ENCODE data around the gene RBM10. TPM values are rescaled to one million over a fixed set of nuclear protein-coding genes. Genes with fewer than 3 reads are reported as not detected.

RBM10 gene
- total and polyA plus RNA-seq, 4 experiments from 2014 or later = 10.7 to 53.3 (median 42.1) TPM

GRCh38 chrX:47179221-47179927, 34.4 kb downstream of the RBM10 start:
- no peaks in the 10 kb centered on the region for H3K4me1 Mint-ChIP-seq
- no peak overlapping the region for H3K4me3 Mint-ChIP-seq
- intact Hi-C loops (cut with micrococcal nuclease) = no loop called here
- H3K9me3 Mint-ChIP-seq = no peaks in the 10 kb centered on the region
- H3K27ac Mint-ChIP-seq = no peak overlapping the region
- no peak overlapping the region for H3K4me3 ChIP-seq (ENCODE audit: low read length in 2 of 2)
- no peak for DNase-seq
- H3K9me3 ChIP-seq (ENCODE audit: control insufficient read depth in 1 of 2, low read length in 2 of 2) = no peaks in the 10 kb centered on the region
- H3K36me3 Mint-ChIP-seq = peaks cover 16 to 40% of the 10 kb centered on the region in 2 donors
- no peaks in the 10 kb centered on the region for H3K4me1 ChIP-seq (ENCODE audit: insufficient read depth, low read length)
- POLR2A ChIA-PET (ENCODE audit: partially characterized antibody) = no interaction called here
- H3K27me3 Mint-ChIP-seq = no peaks in the 10 kb centered on the region
- H3K27ac ChIP-seq (ENCODE audit: low read depth, low read length) = no peak overlapping the region
- CTCF ChIA-PET (ENCODE audit: partially characterized antibody) = no interaction called here
- H3K36me3 ChIP-seq (ENCODE audit: insufficient read depth, low read length) = peaks cover 49% of the 10 kb centered on the region
- H3K27me3 ChIP-seq (ENCODE audit: insufficient read depth, low read length) = no peaks in the 10 kb centered on the region

DNA sequence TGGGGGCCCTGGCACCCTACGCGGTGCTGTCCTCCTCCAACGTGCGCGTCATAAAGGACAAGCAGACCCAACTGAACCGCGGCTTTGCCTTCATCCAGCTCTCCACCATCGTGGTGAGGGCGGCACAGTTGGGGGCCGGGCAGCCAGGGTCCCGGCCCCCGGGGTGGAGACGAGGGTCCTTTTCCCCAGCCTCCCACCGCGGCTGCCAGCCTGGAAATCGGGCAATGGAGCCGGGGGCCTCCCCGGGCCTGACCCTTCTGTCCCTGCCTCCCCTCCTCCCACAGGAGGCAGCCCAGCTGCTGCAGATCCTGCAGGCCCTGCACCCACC, 34.9 kb downstream of the RBM10 start:
- Histone ChIP-seq H3K9me3 (ENCODE audit: control insufficient read depth in 1 of 2, low read length in 2 of 2) (no peaks in the 10 kb centered on the region), H3K4me1 (ENCODE audit: insufficient read depth, low read length) (no peaks in the 10 kb centered on the region), H3K36me3 (ENCODE audit: insufficient read depth, low read length) (peaks cover 46% of the 10 kb centered on the region), H3K4me3 (ENCODE audit: low read length in 2 of 2) (no peak overlapping the region), H3K27me3 (ENCODE audit: insufficient read depth, low read length) (no peaks in the 10 kb centered on the region), H3K27ac (ENCODE audit: low read depth, low read length) (no peak overlapping the region)
- no peak for DNase-seq
- H3K27ac Mint-ChIP-seq = no peak overlapping the region
- H3K27me3 Mint-ChIP-seq = no peaks in the 10 kb centered on the region
- H3K36me3 Mint-ChIP-seq = peaks cover 16 to 42% of the 10 kb centered on the region in 2 donors
- intact Hi-C loops (cut with micrococcal nuclease) = no loop called here
- ChIA-PET CTCF (ENCODE audit: partially characterized antibody) (no interaction called here), POLR2A (ENCODE audit: partially characterized antibody) (no interaction called here)
- no peaks in the 10 kb centered on the region for H3K4me1 Mint-ChIP-seq
- H3K9me3 Mint-ChIP-seq = no peaks in the 10 kb centered on the region
- H3K4me3 Mint-ChIP-seq = no peak overlapping the region

DNA sequence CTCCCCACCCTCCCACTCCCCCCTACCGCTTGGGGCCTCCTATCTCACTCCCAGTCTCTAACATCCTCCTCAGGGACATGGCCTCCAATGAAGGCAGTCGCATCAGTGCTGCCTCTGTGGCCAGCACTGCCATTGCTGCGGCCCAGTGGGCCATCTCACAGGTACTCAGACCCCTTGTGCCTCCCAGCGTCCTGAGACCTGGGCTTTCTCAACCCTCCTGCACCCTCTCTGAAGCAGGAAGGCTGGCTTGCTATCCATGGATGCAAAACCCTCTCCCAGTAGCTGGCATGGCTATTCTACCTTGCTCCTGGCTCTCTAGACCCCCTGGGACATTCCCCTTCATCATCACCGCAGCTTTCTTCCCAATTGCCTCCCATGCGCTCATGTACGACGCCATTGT, 35.3 kb downstream of the RBM10 start:
- Histone ChIP-seq H3K36me3 (ENCODE audit: insufficient read depth, low read length) (peaks cover 41% of the 10 kb centered on the region), H3K27me3 (ENCODE audit: insufficient read depth, low read length) (no peaks in the 10 kb centered on the region), H3K4me3 (ENCODE audit: low read length in 2 of 2) (no peak overlapping the region), H3K9me3 (ENCODE audit: control insufficient read depth in 1 of 2, low read length in 2 of 2) (no peaks in the 10 kb centered on the region), H3K4me1 (ENCODE audit: insufficient read depth, low read length) (no peaks in the 10 kb centered on the region), H3K27ac (ENCODE audit: low read depth, low read length) (no peak overlapping the region)
- H3K4me1 Mint-ChIP-seq = no peaks in the 10 kb centered on the region
- ChIA-PET POLR2A (ENCODE audit: partially characterized antibody) (no interaction called here), CTCF (ENCODE audit: partially characterized antibody) (no interaction called here)
- H3K36me3 Mint-ChIP-seq = peaks cover 16 to 42% of the 10 kb centered on the region in 2 donors
- no peak for DNase-seq
- H3K4me3 Mint-ChIP-seq = no peak overlapping the region
- H3K9me3 Mint-ChIP-seq = no peaks in the 10 kb centered on the region
- peak overlapping the region in 1 of 7 donors; percentile 83 for H3K27ac Mint-ChIP-seq
- no peaks in the 10 kb centered on the region for H3K27me3 Mint-ChIP-seq
- intact Hi-C loops (cut with micrococcal nuclease) = no loop called here

DNA sequence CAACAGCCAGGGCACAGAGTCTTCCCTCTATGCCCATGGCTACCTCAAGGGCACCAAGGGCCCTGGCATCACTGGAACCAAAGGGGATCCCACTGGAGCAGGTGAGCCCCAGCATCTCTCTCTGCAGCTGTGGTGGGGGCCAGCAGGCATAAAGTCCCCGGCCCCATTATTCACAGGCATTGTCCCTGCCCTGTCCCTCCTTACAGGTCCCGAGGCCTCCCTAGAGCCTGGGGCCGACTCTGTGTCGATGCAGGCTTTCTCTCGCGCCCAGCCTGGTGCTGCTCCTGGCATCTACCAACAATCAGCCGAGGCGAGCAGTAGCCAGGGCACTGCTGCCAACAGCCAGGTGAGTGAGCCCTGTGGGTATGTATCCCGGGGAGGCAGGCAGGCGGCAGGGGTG, 36.3 kb downstream of the RBM10 start:
- H3K27me3 ChIP-seq (ENCODE audit: insufficient read depth, low read length) = no peaks in the 10 kb centered on the region
- H3K36me3 ChIP-seq (ENCODE audit: insufficient read depth, low read length) = peaks cover 35% of the 10 kb centered on the region
- H3K4me3 ChIP-seq (ENCODE audit: low read length in 2 of 2) = no peak overlapping the region
- DNase-seq = no peak
- no peaks in the 10 kb centered on the region for H3K4me1 Mint-ChIP-seq
- H3K27ac ChIP-seq (ENCODE audit: low read depth, low read length) = no peak overlapping the region
- no peaks in the 10 kb centered on the region for H3K4me1 ChIP-seq (ENCODE audit: insufficient read depth, low read length)
- no peaks in the 10 kb centered on the region for H3K9me3 Mint-ChIP-seq
- H3K36me3 Mint-ChIP-seq = peaks cover 20 to 45% of the 10 kb centered on the region in 2 donors
- POLR2A ChIA-PET (ENCODE audit: partially characterized antibody) = no interaction called here
- no peak overlapping the region for H3K4me3 Mint-ChIP-seq
- H3K27me3 Mint-ChIP-seq = no peaks in the 10 kb centered on the region
- no peak overlapping the region for H3K27ac Mint-ChIP-seq
- no peaks in the 10 kb centered on the region for H3K9me3 ChIP-seq (ENCODE audit: control insufficient read depth in 1 of 2, low read length in 2 of 2)
- CTCF ChIA-PET (ENCODE audit: partially characterized antibody) = no interaction called here
- intact Hi-C loops (cut with micrococcal nuclease) = no loop called here

GRCh38 chrX:47182106-47182700, 37.2 kb downstream of the RBM10 start:
- H3K27me3 ChIP-seq (ENCODE audit: insufficient read depth, low read length) = no peaks in the 10 kb centered on the region
- no peak overlapping the region for H3K4me3 Mint-ChIP-seq
- H3K27ac Mint-ChIP-seq = no peak overlapping the region
- no peaks in the 10 kb centered on the region for H3K9me3 ChIP-seq (ENCODE audit: control insufficient read depth in 1 of 2, low read length in 2 of 2)
- CTCF ChIA-PET (ENCODE audit: partially characterized antibody) = no interaction called here
- no peak overlapping the region for H3K4me3 ChIP-seq (ENCODE audit: low read length in 2 of 2)
- intact Hi-C loops (cut with micrococcal nuclease) = no loop called here
- H3K27ac ChIP-seq (ENCODE audit: low read depth, low read length) = no peak overlapping the region
- H3K9me3 Mint-ChIP-seq = no peaks in the 10 kb centered on the region
- H3K36me3 ChIP-seq (ENCODE audit: insufficient read depth, low read length) = peaks cover 29% of the 10 kb centered on the region
- no peaks in the 10 kb centered on the region for H3K27me3 Mint-ChIP-seq
- POLR2A ChIA-PET (ENCODE audit: partially characterized antibody) = no interaction called here
- no peaks in the 10 kb centered on the region for H3K4me1 Mint-ChIP-seq
- peaks cover 13 to 42% of the 10 kb centered on the region in 2 donors for H3K36me3 Mint-ChIP-seq
- no peak for DNase-seq
- no peaks in the 10 kb centered on the region for H3K4me1 ChIP-seq (ENCODE audit: insufficient read depth, low read length)

GRCh38 chrX:47184486-47184885, 39.5 kb downstream of the RBM10 start:
- Histone ChIP-seq H3K27ac (ENCODE audit: low read depth, low read length) (no peak overlapping the region), H3K9me3 (ENCODE audit: control insufficient read depth in 1 of 2, low read length in 2 of 2) (no peaks in the 10 kb centered on the region), H3K36me3 (ENCODE audit: insufficient read depth, low read length) (peaks cover 18% of the 10 kb centered on the region), H3K4me3 (ENCODE audit: low read length in 2 of 2) (no peak overlapping the region), H3K4me1 (ENCODE audit: insufficient read depth, low read length) (no peaks in the 10 kb centered on the region), H3K27me3 (ENCODE audit: insufficient read depth, low read length) (no peaks in the 10 kb centered on the region)
- intact Hi-C loops (cut with micrococcal nuclease) = no loop called here
- CTCF ChIA-PET (ENCODE audit: partially characterized antibody) = no interaction called here
- H3K9me3 Mint-ChIP-seq = no peaks in the 10 kb centered on the region
- peak overlapping the region in 1 of 7 donors; percentile 67 for H3K27ac Mint-ChIP-seq
- H3K27me3 Mint-ChIP-seq = no peaks in the 10 kb centered on the region
- POLR2A ChIA-PET (ENCODE audit: partially characterized antibody) = no interaction called here
- H3K36me3 Mint-ChIP-seq = peaks cover 4 to 29% of the 10 kb centered on the region in 2 donors
- DNase-seq = no peak
- peaks cover 0 to 1% (median 0%) of the 10 kb centered on the region in 4 donors for H3K4me1 Mint-ChIP-seq
- H3K4me3 Mint-ChIP-seq = no peak overlapping the region

DNA sequence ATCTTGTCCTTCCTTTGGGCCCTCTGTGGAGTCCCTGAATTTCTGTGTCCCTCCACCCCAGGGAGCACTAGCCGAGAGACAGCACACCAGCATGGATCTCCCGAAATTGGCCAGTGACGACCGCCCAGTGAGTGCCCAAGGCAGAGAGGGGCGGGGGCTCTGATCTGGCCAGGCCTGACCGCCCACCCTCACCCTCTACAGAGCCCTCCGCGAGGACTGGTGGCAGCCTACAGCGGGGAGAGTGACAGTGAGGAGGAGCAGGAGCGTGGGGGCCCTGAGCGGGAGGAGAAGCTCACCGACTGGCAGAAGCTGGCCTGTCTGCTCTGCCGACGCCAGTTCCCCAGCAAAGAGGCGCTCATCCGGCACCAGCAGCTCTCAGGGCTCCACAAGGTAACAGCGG, 40.2 kb downstream of the RBM10 start:
- Histone ChIP-seq H3K4me1 (ENCODE audit: insufficient read depth, low read length) (peaks cover under 1% of the 10 kb centered on the region), H3K9me3 (ENCODE audit: control insufficient read depth in 1 of 2, low read length in 2 of 2) (no peaks in the 10 kb centered on the region), H3K27me3 (ENCODE audit: insufficient read depth, low read length) (no peaks in the 10 kb centered on the region), H3K27ac (ENCODE audit: low read depth, low read length) (no peak overlapping the region), H3K36me3 (ENCODE audit: insufficient read depth, low read length) (peaks cover 17% of the 10 kb centered on the region), H3K4me3 (ENCODE audit: low read length in 2 of 2) (no peak overlapping the region)
- H3K36me3 Mint-ChIP-seq = peaks cover 4 to 28% of the 10 kb centered on the region in 2 donors
- H3K9me3 Mint-ChIP-seq = no peaks in the 10 kb centered on the region
- no peak for DNase-seq
- H3K27ac Mint-ChIP-seq = no peak overlapping the region
- no peak overlapping the region for H3K4me3 Mint-ChIP-seq
- POLR2A ChIA-PET (ENCODE audit: partially characterized antibody) = no interaction called here
- H3K27me3 Mint-ChIP-seq = no peaks in the 10 kb centered on the region
- CTCF ChIA-PET (ENCODE audit: partially characterized antibody) = no interaction called here
- H3K4me1 Mint-ChIP-seq = peaks cover 0 to 1% (median under 1%) of the 10 kb centered on the region in 4 donors
- intact Hi-C loops (cut with micrococcal nuclease) = no loop called here

Data from CD4-positive, alpha-beta memory T cell (primary cell).